ENCODE measurements around the gene PSMD10.

The PSMD10 gene

GRCh38 chrX:108087792-108088191, 3.5 kb downstream of the PSMD10 start:
- peaks cover 9% of the 10 kb centered on the region for H3K36me3 ChIP-seq (ENCODE audit: control insufficient read depth, insufficient read depth, low read length)
- 96 to 99% methylated on average over 6 of the region's 6 CpGs for WGBS, 2 experiments
- no peaks in the 10 kb centered on the region for H3K27me3 ChIP-seq (ENCODE audit: control insufficient read depth, insufficient read depth, low read length, poor library complexity, severe bottlenecking)
- no peak overlapping the region for H3K27ac ChIP-seq (ENCODE audit: insufficient read depth, low read depth, low read length, poor library complexity, severe bottlenecking)
- no peaks in the 10 kb centered on the region for H3K4me1 ChIP-seq (ENCODE audit: control insufficient read depth, insufficient read depth, low read length)
- no peak overlapping the region for H3K4me3 ChIP-seq (ENCODE audit: insufficient read depth, low read depth, low read length)
- no peaks in the 10 kb centered on the region for H3K9me3 ChIP-seq (ENCODE audit: control insufficient read depth, low read length)

GRCh38 chrX:108081110-108081509, 10.2 kb downstream of the PSMD10 start:
- no peak overlapping the region for H3K4me3 ChIP-seq (ENCODE audit: insufficient read depth, low read depth, low read length)
- H3K36me3 ChIP-seq (ENCODE audit: control insufficient read depth, insufficient read depth, low read length) = no peaks in the 10 kb centered on the region
- no peaks in the 10 kb centered on the region for H3K9me3 ChIP-seq (ENCODE audit: control insufficient read depth, low read length)
- no peaks in the 10 kb centered on the region for H3K4me1 ChIP-seq (ENCODE audit: control insufficient read depth, insufficient read depth, low read length)
- H3K27ac ChIP-seq (ENCODE audit: insufficient read depth, low read depth, low read length, poor library complexity, severe bottlenecking) = no peak overlapping the region
- WGBS, 2 experiments = 94 to 100% methylated on average over 1 to 2 of the region's 2 CpGs
- no peaks in the 10 kb centered on the region for H3K27me3 ChIP-seq (ENCODE audit: control insufficient read depth, insufficient read depth, low read length, poor library complexity, severe bottlenecking)

- Histone ChIP-seq H3K36me3 (ENCODE audit: control insufficient read depth, insufficient read depth, low read length) (no peaks in the 10 kb centered on the region), H3K9me3 (ENCODE audit: control insufficient read depth, low read length) (no peaks in the 10 kb centered on the region)
- 98% methylated on average over 5 of the region's 5 CpGs for WGBS, 2 experiments
These were observed 18.6 kb downstream of the PSMD10 start for GRCh38 chrX:108072746-108073145.

GRCh38 chrX:108071578-108071977, 19.8 kb downstream of the PSMD10 start:
- no peaks in the 10 kb centered on the region for H3K27me3 ChIP-seq (ENCODE audit: control insufficient read depth, insufficient read depth, low read length, poor library complexity, severe bottlenecking)
- no peak overlapping the region for H3K4me3 ChIP-seq (ENCODE audit: insufficient read depth, low read depth, low read length)
- H3K27ac ChIP-seq (ENCODE audit: insufficient read depth, low read depth, low read length, poor library complexity, severe bottlenecking) = no peak overlapping the region
- no peaks in the 10 kb centered on the region for H3K9me3 ChIP-seq (ENCODE audit: control insufficient read depth, low read length)
- WGBS, 2 experiments = no CpG with 5 or more reads among the region's 1 CpG
- no peaks in the 10 kb centered on the region for H3K36me3 ChIP-seq (ENCODE audit: control insufficient read depth, insufficient read depth, low read length)
- no peaks in the 10 kb centered on the region for H3K4me1 ChIP-seq (ENCODE audit: control insufficient read depth, insufficient read depth, low read length)

More at GRCh38 chrX:108072746-108073145, 18.6 kb downstream of the PSMD10 start:
- H3K4me1 ChIP-seq (ENCODE audit: control insufficient read depth, insufficient read depth, low read length) = no peaks in the 10 kb centered on the region
- no peak overlapping the region for H3K4me3 ChIP-seq (ENCODE audit: insufficient read depth, low read depth, low read length)
- H3K27ac ChIP-seq (ENCODE audit: insufficient read depth, low read depth, low read length, poor library complexity, severe bottlenecking) = no peak overlapping the region
- no peaks in the 10 kb centered on the region for H3K27me3 ChIP-seq (ENCODE audit: control insufficient read depth, insufficient read depth, low read length, poor library complexity, severe bottlenecking)

- Histone ChIP-seq H3K4me3 (ENCODE audit: insufficient read depth, low read depth, low read length) (no peak overlapping the region), H3K4me1 (ENCODE audit: control insufficient read depth, insufficient read depth, low read length) (no peaks in the 10 kb centered on the region), H3K27me3 (ENCODE audit: control insufficient read depth, insufficient read depth, low read length, poor library complexity, severe bottlenecking) (no peaks in the 10 kb centered on the region), H3K9me3 (ENCODE audit: control insufficient read depth, low read length) (no peaks in the 10 kb centered on the region), H3K36me3 (ENCODE audit: control insufficient read depth, insufficient read depth, low read length) (no peaks in the 10 kb centered on the region), H3K27ac (ENCODE audit: insufficient read depth, low read depth, low read length, poor library complexity, severe bottlenecking) (no peak overlapping the region)
- WGBS, 2 experiments = 58 to 64% methylated on average over 3 of the region's 4 CpGs
These were observed 20.5 kb downstream of the PSMD10 start for GRCh38 chrX:108070891-108071290.

- H3K4me1 ChIP-seq (ENCODE audit: control insufficient read depth, insufficient read depth, low read length) = no peaks in the 10 kb centered on the region
- H3K36me3 ChIP-seq (ENCODE audit: control insufficient read depth, insufficient read depth, low read length) = no peaks in the 10 kb centered on the region
- H3K4me3 ChIP-seq (ENCODE audit: insufficient read depth, low read depth, low read length) = no peak overlapping the region
- H3K9me3 ChIP-seq (ENCODE audit: control insufficient read depth, low read length) = no peaks in the 10 kb centered on the region
- H3K27me3 ChIP-seq (ENCODE audit: control insufficient read depth, insufficient read depth, low read length, poor library complexity, severe bottlenecking) = no peaks in the 10 kb centered on the region
- H3K27ac ChIP-seq (ENCODE audit: insufficient read depth, low read depth, low read length, poor library complexity, severe bottlenecking) = no peak overlapping the region
- WGBS, 2 experiments = 86 to 92% methylated on average over 1 of the region's 1 CpG
These were observed 23.2 kb downstream of the PSMD10 start for GRCh38 chrX:108068121-108068520.

- Histone ChIP-seq H3K36me3 (ENCODE audit: control insufficient read depth, insufficient read depth, low read length) (no peaks in the 10 kb centered on the region), H3K27ac (ENCODE audit: insufficient read depth, low read depth, low read length, poor library complexity, severe bottlenecking) (no peak overlapping the region)
- 58 to 85% methylated on average over 2 of the region's 2 CpGs for WGBS, 2 experiments
These were observed 26.7 kb downstream of the PSMD10 start for GRCh38 chrX:108064613-108065012.

GRCh38 chrX:108064001-108064400, 27.3 kb downstream of the PSMD10 start:
- Histone ChIP-seq H3K9me3 (ENCODE audit: control insufficient read depth, low read length) (no peaks in the 10 kb centered on the region), H3K27ac (ENCODE audit: insufficient read depth, low read depth, low read length, poor library complexity, severe bottlenecking) (no peak overlapping the region), H3K4me1 (ENCODE audit: control insufficient read depth, insufficient read depth, low read length) (no peaks in the 10 kb centered on the region), H3K36me3 (ENCODE audit: control insufficient read depth, insufficient read depth, low read length) (no peaks in the 10 kb centered on the region), H3K27me3 (ENCODE audit: control insufficient read depth, insufficient read depth, low read length, poor library complexity, severe bottlenecking) (no peaks in the 10 kb centered on the region), H3K4me3 (ENCODE audit: insufficient read depth, low read depth, low read length) (no peak overlapping the region)
- WGBS, 2 experiments = no CpG with 5 or more reads among the region's 1 CpG

More at GRCh38 chrX:108064613-108065012, 26.7 kb downstream of the PSMD10 start:
- H3K4me3 ChIP-seq (ENCODE audit: insufficient read depth, low read depth, low read length) = no peak overlapping the region
- H3K27me3 ChIP-seq (ENCODE audit: control insufficient read depth, insufficient read depth, low read length, poor library complexity, severe bottlenecking) = no peaks in the 10 kb centered on the region
- no peaks in the 10 kb centered on the region for H3K4me1 ChIP-seq (ENCODE audit: control insufficient read depth, insufficient read depth, low read length)
- H3K9me3 ChIP-seq (ENCODE audit: control insufficient read depth, low read length) = no peaks in the 10 kb centered on the region

- Histone ChIP-seq H3K9me3 (ENCODE audit: control insufficient read depth, low read length) (no peaks in the 10 kb centered on the region), H3K27ac (ENCODE audit: insufficient read depth, low read depth, low read length, poor library complexity, severe bottlenecking) (no peak overlapping the region), H3K27me3 (ENCODE audit: control insufficient read depth, insufficient read depth, low read length, poor library complexity, severe bottlenecking) (no peaks in the 10 kb centered on the region), H3K4me1 (ENCODE audit: control insufficient read depth, insufficient read depth, low read length) (no peaks in the 10 kb centered on the region), H3K36me3 (ENCODE audit: control insufficient read depth, insufficient read depth, low read length) (no peaks in the 10 kb centered on the region), H3K4me3 (ENCODE audit: insufficient read depth, low read depth, low read length) (no peak overlapping the region)
- 100% methylated on average over 1 of the region's 1 CpG for WGBS, 2 experiments
These were observed 31.5 kb downstream of the PSMD10 start for GRCh38 chrX:108059801-108060200.

- Histone ChIP-seq H3K27ac (ENCODE audit: insufficient read depth, low read depth, low read length, poor library complexity, severe bottlenecking) (no peak overlapping the region), H3K36me3 (ENCODE audit: control insufficient read depth, insufficient read depth, low read length) (no peaks in the 10 kb centered on the region), H3K27me3 (ENCODE audit: control insufficient read depth, insufficient read depth, low read length, poor library complexity, severe bottlenecking) (no peaks in the 10 kb centered on the region), H3K4me1 (ENCODE audit: control insufficient read depth, insufficient read depth, low read length) (no peaks in the 10 kb centered on the region), H3K9me3 (ENCODE audit: control insufficient read depth, low read length) (no peaks in the 10 kb centered on the region), H3K4me3 (ENCODE audit: insufficient read depth, low read depth, low read length) (no peak overlapping the region)
These were observed 35.8 kb downstream of the PSMD10 start for GRCh38 chrX:108055546-108055945.

- H3K4me1 ChIP-seq (ENCODE audit: control insufficient read depth, insufficient read depth, low read length) = no peaks in the 10 kb centered on the region
- no peaks in the 10 kb centered on the region for H3K9me3 ChIP-seq (ENCODE audit: control insufficient read depth, low read length)
- no peak overlapping the region for H3K27ac ChIP-seq (ENCODE audit: insufficient read depth, low read depth, low read length, poor library complexity, severe bottlenecking)
- H3K27me3 ChIP-seq (ENCODE audit: control insufficient read depth, insufficient read depth, low read length, poor library complexity, severe bottlenecking) = no peaks in the 10 kb centered on the region
- no peak overlapping the region for H3K4me3 ChIP-seq (ENCODE audit: insufficient read depth, low read depth, low read length)
- H3K36me3 ChIP-seq (ENCODE audit: control insufficient read depth, insufficient read depth, low read length) = no peaks in the 10 kb centered on the region
These were observed 38.1 kb downstream of the PSMD10 start for GRCh38 chrX:108053218-108053617.

Measured in ectodermal cell (in vitro differentiated cells).